HepG2 (cell line): ENCODE data around the gene GGCT. TPM values are rescaled to one million over a fixed set of nuclear protein-coding genes. Genes with fewer than 3 reads are reported as not detected.

Source experiments
- AGO1 ChIP-seq: fragments of 200-400 bp; formaldehyde crosslinking; IDR thresholded peaks from 2 replicates; pipeline ENCODE4 v1.6.1; 2017; ENCODE audit warnings: mild to moderate bottlenecking, low read depth, low read length, moderate library complexity; ENCODE audit not compliant: poor library complexity, severe bottlenecking
- ATRX ChIP-seq: sonication (generic); formaldehyde crosslinking; IDR thresholded peaks from 2 replicates; pipeline ENCODE4 v1.4.0; 2020; ENCODE audit warnings: missing genetic modification reagents, borderline replicate concordance
- IKZF4 ChIP-seq: sonication (generic); formaldehyde crosslinking; IDR thresholded peaks from 2 replicates; pipeline ENCODE4 v1.5.1; 2020; ENCODE audit warnings: borderline replicate concordance, mild to moderate bottlenecking, low read depth, missing genetic modification reagents; ENCODE audit errors: not compliant biosample characterization
- MEIS2 ChIP-seq: sonication (generic); formaldehyde crosslinking; IDR thresholded peaks from 2 replicates; pipeline ENCODE4 v1.9.0; 2021; ENCODE audit warnings: mild to moderate bottlenecking, missing genetic modification reagents
- NONO ChIP-seq, 2 experiments: fragments of 450-650 bp in 1 of 2; sonication (generic) in 1 of 2; formaldehyde crosslinking in 1 of 2; IDR thresholded peaks in 1 of 2; conservative IDR thresholded peaks in 1 of 2; 2 replicates each; pipeline versions ENCODE4 v1.6.1 to v1.8.0; 2017 to 2022; ENCODE audit warnings: mild to moderate bottlenecking in 1 of 2, missing genetic modification reagents in 1 of 2, moderate library complexity in 1 of 2
- SMARCC2 ChIP-seq: fragments of 450-650 bp; IDR thresholded peaks from 2 replicates; pipeline ENCODE4 v1.6.1; 2017; ENCODE audit warnings: antibody characterized with exemption, mild to moderate bottlenecking
- SNAPC2 ChIP-seq: sonication (generic); formaldehyde crosslinking; IDR thresholded peaks from 2 replicates; pipeline ENCODE4 v1.8.1; 2022; ENCODE audit warnings: mild to moderate bottlenecking, missing genetic modification reagents
- SRSF9 ChIP-seq: fragments of 200-400 bp; formaldehyde crosslinking; IDR thresholded peaks from 2 replicates; pipeline ENCODE4 v1.6.1; 2018; ENCODE audit warnings: borderline replicate concordance, mild to moderate bottlenecking, low read depth, low read length; ENCODE audit not compliant: insufficient read depth, poor library complexity, severe bottlenecking
- U2AF1 ChIP-seq: fragments of 200-400 bp; formaldehyde crosslinking; optimal IDR thresholded peaks from 2 replicates; pipeline ENCODE3; 2017; ENCODE audit warnings: mild to moderate bottlenecking, low read depth, low read length
- XRCC5 ChIP-seq: fragments of 200-400 bp; formaldehyde crosslinking; optimal IDR thresholded peaks from 2 replicates; pipeline ENCODE3; 2017; ENCODE audit warnings: mild to moderate bottlenecking, low read length
- ZNF256 ChIP-seq: sonication (generic); formaldehyde crosslinking; conservative IDR thresholded peaks from 2 replicates; pipeline ENCODE4 v1.4.0; 2020; ENCODE audit warnings: missing genetic modification reagents
- polyA plus RNA-seq, 8 experiments: library from polyadenylated mRNA; depleted of rRNA in 3 of 8; stranded (reverse) in 7 of 8; unstranded in 1 of 8; fragments of >200 nt; fragmentation: Illumina TruSeq in 4 of 8; extraction: Trizol in 4 of 8; gene quantifications; 2 replicates each; pipeline versions ENCODE4 v1.2.1 to v1.2.3, GENCODE V29; 2011 to 2016; ENCODE audit warnings: low read depth in 4 of 8, missing spikeins in 1 of 8, mixed read lengths in 1 of 8; ENCODE audit not compliant: insufficient read depth in 1 of 8
- total RNA-seq, 5 experiments: library from RNA; depleted of rRNA; stranded (reverse); fragments of >200 nt; fragmentation: Illumina TruSeq; extraction: Trizol; gene quantifications; 2 replicates each; pipeline ENCODE4 v1.2.3, GENCODE V29; 2016; ENCODE audit warnings: low read depth in 1 of 5
- TF ChIP-seq, protein P1 (sequence below): IDR thresholded peaks from 2 replicates; pipeline ENCODE4 v1.6.1; 2018; ENCODE audit warnings: missing genetic modification reagents
- TF ChIP-seq, protein P2 (sequence below): sonication (generic); formaldehyde crosslinking; IDR thresholded peaks from 2 replicates; pipeline ENCODE4 v1.5.0; 2020; ENCODE audit warnings: missing genetic modification reagents
- TF ChIP-seq, protein P3 (sequence below): IDR thresholded peaks from 2 replicates; pipeline ENCODE4 v1.6.1; 2016
- TF ChIP-seq, protein P4 (sequence below): sonication (generic); formaldehyde crosslinking; IDR thresholded peaks from 2 replicates; pipeline ENCODE4 v1.5.0; 2020; ENCODE audit warnings: mild to moderate bottlenecking, missing genetic modification reagents, borderline replicate concordance
- TF ChIP-seq, protein P5 (sequence below): sonication (generic); formaldehyde crosslinking; IDR thresholded peaks from 2 replicates; pipeline ENCODE4 v1.4.0; 2020; ENCODE audit warnings: missing genetic modification reagents
- TF ChIP-seq, protein P6 (sequence below): sonication (generic); formaldehyde crosslinking; IDR thresholded peaks from 2 replicates; pipeline ENCODE4 v1.8.1; 2023; ENCODE audit warnings: mild to moderate bottlenecking, missing genetic modification reagents

The GGCT gene
- total and polyA plus RNA-seq, 2 of the 13 experiments (the other 11 are each of a cell fraction or from before 2014, with no cell fraction given): 19.5 to 78.3 TPM

DNA sequence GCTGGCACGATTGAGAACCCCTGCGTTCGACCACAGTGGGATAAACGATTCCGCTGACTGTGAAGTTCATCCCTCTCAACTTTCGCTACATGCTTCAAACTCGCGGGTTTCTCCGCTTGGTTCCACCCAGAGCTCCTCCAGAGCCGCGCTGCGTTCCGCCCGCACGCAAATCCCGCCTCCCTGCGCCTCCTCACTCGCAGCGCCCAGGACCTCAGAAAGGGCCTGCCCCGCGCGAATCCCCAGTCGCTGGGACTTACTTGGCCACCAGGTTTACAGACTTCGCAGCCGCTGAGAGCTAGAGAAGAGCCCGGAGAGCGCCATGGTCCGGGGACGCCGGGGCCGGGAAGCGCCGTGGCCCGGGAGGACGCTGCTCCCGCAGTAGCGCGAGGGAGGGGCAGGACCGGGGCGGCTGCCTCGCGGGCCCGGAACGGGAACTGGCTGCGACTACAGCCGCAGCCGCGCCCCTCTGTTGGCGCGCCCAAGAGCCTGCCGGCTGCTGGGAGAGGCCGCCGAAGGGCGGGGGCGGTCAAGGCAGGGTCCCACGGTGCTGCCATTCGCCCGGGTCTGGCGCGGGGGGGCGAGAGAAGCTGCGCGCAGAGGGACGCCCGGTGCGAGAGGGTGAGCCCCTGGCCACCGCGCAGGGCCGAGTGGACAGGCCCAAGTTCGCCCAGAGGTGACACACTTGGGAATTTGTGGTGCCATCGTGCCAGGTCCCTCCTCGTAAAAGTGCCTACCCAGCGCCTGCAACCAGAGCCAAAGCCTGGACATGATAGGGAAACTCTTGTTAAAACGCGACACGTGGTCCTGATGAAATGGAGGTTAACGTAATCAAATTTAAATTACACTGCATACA, 26.1 kb downstream of the GGCT start, which contains the start of gene NOD1 (continued):
- TF ChIP-seq, protein P1, sequence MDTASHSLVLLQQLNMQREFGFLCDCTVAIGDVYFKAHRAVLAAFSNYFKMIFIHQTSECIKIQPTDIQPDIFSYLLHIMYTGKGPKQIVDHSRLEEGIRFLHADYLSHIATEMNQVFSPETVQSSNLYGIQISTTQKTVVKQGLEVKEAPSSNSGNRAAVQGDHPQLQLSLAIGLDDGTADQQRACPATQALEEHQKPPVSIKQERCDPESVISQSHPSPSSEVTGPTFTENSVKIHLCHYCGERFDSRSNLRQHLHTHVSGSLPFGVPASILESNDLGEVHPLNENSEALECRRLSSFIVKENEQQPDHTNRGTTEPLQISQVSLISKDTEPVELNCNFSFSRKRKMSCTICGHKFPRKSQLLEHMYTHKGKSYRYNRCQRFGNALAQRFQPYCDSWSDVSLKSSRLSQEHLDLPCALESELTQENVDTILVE: peak; percentile 57; the same call in 1 of the 2 replicates
- TF ChIP-seq, protein P2, sequence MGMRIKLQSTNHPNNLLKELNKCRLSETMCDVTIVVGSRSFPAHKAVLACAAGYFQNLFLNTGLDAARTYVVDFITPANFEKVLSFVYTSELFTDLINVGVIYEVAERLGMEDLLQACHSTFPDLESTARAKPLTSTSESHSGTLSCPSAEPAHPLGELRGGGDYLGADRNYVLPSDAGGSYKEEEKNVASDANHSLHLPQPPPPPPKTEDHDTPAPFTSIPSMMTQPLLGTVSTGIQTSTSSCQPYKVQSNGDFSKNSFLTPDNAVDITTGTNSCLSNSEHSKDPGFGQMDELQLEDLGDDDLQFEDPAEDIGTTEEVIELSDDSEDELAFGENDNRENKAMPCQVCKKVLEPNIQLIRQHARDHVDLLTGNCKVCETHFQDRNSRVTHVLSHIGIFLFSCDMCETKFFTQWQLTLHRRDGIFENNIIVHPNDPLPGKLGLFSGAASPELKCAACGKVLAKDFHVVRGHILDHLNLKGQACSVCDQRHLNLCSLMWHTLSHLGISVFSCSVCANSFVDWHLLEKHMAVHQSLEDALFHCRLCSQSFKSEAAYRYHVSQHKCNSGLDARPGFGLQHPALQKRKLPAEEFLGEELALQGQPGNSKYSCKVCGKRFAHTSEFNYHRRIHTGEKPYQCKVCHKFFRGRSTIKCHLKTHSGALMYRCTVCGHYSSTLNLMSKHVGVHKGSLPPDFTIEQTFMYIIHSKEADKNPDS (CRISPR knock-in tag): no peak
- no peak for TF ChIP-seq NONO (IDR thresholded peaks at IDR 0.05)
- TF ChIP-seq NONO (CRISPR knock-in tag; conservative IDR thresholded peaks at IDR 0.05): peak; percentile 81
- TF ChIP-seq MEIS2: 0 out of 2 replicates have a peak, but pooled peaks have one; percentile 27
- TF ChIP-seq XRCC5: peak; percentile 64
- no peak for TF ChIP-seq SRSF9
- TF ChIP-seq SNAPC2 (CRISPR knock-in tag): no peak
- TF ChIP-seq, protein P3, sequence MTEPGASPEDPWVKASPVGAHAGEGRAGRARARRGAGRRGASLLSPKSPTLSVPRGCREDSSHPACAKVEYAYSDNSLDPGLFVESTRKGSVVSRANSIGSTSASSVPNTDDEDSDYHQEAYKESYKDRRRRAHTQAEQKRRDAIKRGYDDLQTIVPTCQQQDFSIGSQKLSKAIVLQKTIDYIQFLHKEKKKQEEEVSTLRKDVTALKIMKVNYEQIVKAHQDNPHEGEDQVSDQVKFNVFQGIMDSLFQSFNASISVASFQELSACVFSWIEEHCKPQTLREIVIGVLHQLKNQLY (CRISPR knock-in tag): no peak
- no peak for TF ChIP-seq IKZF4 (CRISPR knock-in tag)
- TF ChIP-seq, protein P4, sequence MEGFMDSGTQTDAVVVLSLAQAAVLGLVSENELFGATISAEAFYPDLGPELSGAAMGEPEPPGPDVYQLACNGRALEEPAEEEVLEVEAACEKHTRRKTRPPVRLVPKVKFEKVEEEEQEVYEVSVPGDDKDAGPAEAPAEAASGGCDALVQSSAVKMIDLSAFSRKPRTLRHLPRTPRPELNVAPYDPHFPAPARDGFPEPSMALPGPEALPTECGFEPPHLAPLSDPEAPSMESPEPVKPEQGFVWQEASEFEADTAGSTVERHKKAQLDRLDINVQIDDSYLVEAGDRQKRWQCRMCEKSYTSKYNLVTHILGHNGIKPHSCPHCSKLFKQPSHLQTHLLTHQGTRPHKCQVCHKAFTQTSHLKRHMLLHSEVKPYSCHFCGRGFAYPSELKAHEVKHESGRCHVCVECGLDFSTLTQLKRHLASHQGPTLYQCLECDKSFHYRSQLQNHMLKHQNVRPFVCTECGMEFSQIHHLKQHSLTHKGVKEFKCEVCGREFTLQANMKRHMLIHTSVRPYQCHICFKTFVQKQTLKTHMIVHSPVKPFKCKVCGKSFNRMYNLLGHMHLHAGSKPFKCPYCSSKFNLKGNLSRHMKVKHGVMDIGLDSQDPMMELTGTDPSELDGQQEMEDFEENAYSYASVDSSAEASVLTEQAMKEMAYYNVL (CRISPR knock-in tag): peak; percentile 38; the same call in 1 of the 2 replicates
- TF ChIP-seq ZNF256 (CRISPR knock-in tag): no peak
- no peak for TF ChIP-seq SMARCC2
- TF ChIP-seq U2AF1: no peak
- TF ChIP-seq, protein P5, sequence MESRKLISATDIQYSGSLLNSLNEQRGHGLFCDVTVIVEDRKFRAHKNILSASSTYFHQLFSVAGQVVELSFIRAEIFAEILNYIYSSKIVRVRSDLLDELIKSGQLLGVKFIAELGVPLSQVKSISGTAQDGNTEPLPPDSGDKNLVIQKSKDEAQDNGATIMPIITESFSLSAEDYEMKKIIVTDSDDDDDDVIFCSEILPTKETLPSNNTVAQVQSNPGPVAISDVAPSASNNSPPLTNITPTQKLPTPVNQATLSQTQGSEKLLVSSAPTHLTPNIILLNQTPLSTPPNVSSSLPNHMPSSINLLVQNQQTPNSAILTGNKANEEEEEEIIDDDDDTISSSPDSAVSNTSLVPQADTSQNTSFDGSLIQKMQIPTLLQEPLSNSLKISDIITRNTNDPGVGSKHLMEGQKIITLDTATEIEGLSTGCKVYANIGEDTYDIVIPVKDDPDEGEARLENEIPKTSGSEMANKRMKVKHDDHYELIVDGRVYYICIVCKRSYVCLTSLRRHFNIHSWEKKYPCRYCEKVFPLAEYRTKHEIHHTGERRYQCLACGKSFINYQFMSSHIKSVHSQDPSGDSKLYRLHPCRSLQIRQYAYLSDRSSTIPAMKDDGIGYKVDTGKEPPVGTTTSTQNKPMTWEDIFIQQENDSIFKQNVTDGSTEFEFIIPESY (CRISPR knock-in tag): no peak
- TF ChIP-seq AGO1: no peak
- TF ChIP-seq ATRX (CRISPR knock-in tag): no peak
- TF ChIP-seq, protein P6, sequence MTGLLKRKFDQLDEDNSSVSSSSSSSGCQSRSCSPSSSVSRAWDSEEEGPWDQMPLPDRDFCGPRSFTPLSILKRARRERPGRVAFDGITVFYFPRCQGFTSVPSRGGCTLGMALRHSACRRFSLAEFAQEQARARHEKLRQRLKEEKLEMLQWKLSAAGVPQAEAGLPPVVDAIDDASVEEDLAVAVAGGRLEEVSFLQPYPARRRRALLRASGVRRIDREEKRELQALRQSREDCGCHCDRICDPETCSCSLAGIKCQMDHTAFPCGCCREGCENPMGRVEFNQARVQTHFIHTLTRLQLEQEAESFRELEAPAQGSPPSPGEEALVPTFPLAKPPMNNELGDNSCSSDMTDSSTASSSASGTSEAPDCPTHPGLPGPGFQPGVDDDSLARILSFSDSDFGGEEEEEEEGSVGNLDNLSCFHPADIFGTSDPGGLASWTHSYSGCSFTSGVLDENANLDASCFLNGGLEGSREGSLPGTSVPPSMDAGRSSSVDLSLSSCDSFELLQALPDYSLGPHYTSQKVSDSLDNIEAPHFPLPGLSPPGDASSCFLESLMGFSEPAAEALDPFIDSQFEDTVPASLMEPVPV (CRISPR knock-in tag): no peak
